ENCODE results near the gene SCAI.
"Not testable (repeated sequence)": the region's sequence is repeated elsewhere in the genome, so short reads cannot be mapped to it uniquely, and the experiment has no call there.

SCAI gene

GRCh38 chr9:125180876-125181275 is 37.5 kb upstream of the SCAI start:
- no peak for TF ChIP-seq CTCF (IDR thresholded peaks at IDR 0.05; ENCODE audit: insufficient read depth, low read depth, low read length, missing control alignments)
- H3K4me3 ChIP-seq (ENCODE audit: low read depth, low read length): no peak overlapping the region
- no peak for DNase-seq (ENCODE audit: low read depth)

DNA sequence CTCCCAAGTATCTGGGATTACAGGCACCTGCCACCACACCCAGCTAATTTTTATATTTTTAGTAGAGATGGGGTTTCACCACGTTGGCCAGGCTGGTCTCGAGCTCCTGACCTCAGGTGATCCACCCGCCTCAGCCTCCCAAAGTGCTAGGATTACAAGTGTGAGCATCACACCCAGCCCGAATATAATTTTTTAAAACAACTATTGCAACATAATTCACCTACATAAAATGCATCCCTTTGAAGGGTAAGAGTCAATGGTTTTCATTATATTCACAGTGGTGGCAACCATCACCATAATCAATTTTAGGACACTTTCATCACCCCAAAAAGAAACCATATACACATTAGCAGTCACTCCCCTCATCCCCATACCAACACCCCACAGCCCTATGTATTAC is 36.4 kb upstream of the SCAI start:
- DNase-seq (ENCODE audit: low read depth): not testable (repeated sequence)

GRCh38 chr9:125177888-125178287 is 34.6 kb upstream of the SCAI start:
- no peak for TF ChIP-seq CTCF (IDR thresholded peaks at IDR 0.05; ENCODE audit: insufficient read depth, low read depth, low read length, missing control alignments)
- no peak overlapping the region for H3K4me3 ChIP-seq (ENCODE audit: low read depth, low read length)
- DNase-seq (ENCODE audit: low read depth): no peak

More for the DNA sequence above, 36.4 kb upstream of the SCAI start:
- not testable (repeated sequence) for H3K4me3 ChIP-seq (ENCODE audit: low read depth, low read length)

GRCh38 chr9:125176636-125177035 is 33.3 kb upstream of the SCAI start:
- no peak overlapping the region for H3K4me3 ChIP-seq (ENCODE audit: low read depth, low read length)
- no peak for DNase-seq (ENCODE audit: low read depth)
- no peak for TF ChIP-seq CTCF (IDR thresholded peaks at IDR 0.05; ENCODE audit: insufficient read depth, low read depth, low read length, missing control alignments)

GRCh38 chr9:125172031-125172755 is 28.9 kb upstream of the SCAI start:
- DNase-seq (ENCODE audit: low read depth): no peak
- H3K4me3 ChIP-seq (ENCODE audit: low read depth, low read length): no peak overlapping the region
- TF ChIP-seq CTCF (IDR thresholded peaks at IDR 0.05; ENCODE audit: insufficient read depth, low read depth, low read length, missing control alignments): no peak

DNA sequence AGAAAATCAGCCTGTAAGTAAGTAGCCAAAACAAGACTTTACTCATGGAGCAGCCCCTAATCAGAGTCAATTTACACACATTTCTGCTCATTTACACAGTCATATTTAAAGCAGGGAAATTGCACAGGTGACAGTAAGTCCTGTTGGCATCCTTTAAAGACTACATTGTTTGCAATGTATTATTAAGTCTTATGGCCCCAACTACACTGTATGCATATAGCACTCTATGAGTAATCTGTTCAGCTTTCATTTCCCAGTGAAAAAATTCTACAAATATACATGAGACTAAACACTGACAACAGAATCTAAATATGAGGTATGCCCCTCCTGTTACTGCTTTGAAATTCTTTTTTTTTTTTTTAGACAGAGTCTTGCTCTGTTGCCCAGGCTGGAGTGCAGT is 26.6 kb upstream of the SCAI start:
- DNase-seq (ENCODE audit: low read depth): no peak
- no peak for TF ChIP-seq CTCF (IDR thresholded peaks at IDR 0.05; ENCODE audit: insufficient read depth, low read depth, low read length, missing control alignments)
- H3K4me3 ChIP-seq (ENCODE audit: low read depth, low read length): no peak overlapping the region

- no peak for TF ChIP-seq CTCF (IDR thresholded peaks at IDR 0.05; ENCODE audit: insufficient read depth, low read depth, low read length, missing control alignments)
- no peak overlapping the region for H3K4me3 ChIP-seq (ENCODE audit: low read depth, low read length)
- DNase-seq (ENCODE audit: low read depth): no peak
These were observed 23.4 kb upstream of the SCAI start for GRCh38 chr9:125166762-125167161.

DNA sequence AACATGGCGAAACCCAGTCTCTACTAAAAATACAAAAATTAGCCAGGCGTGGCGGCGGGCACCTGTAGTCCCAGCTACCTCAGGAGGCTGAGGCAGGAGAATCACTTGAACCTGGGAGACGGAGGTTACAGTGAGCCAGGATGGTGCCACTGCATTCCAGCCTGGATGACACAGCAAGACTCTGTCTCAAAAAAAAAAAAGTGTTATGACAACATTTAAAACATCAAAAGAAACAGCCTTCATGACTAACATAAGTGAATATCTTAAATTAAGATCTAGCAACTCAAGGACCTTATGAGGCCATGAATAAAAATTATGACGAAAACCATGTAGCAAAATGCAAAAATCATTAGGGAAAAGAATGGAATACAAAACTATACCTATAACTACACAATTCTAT is 19.6 kb upstream of the SCAI start:
- H3K4me3 ChIP-seq (ENCODE audit: low read depth, low read length); DNase-seq (ENCODE audit: low read depth): not testable (repeated sequence)

All from GM12865 (cell line).